DMS53 treated with DMSO at 0.1 percent for 48 hours (cell line): ENCODE data around the gene TSPY3.
"Not testable (repeated sequence)": the region's sequence is repeated elsewhere in the genome, so short reads cannot be mapped to it uniquely, and the experiment has no call there.

ENCODE experiments used
- DNase-seq: peaks from one replicate; lab custom pipeline; 2025; ENCODE audit not compliant: unreplicated experiment; lab: John Stamatoyannopoulos, UW

The TSPY3 gene, protein sequence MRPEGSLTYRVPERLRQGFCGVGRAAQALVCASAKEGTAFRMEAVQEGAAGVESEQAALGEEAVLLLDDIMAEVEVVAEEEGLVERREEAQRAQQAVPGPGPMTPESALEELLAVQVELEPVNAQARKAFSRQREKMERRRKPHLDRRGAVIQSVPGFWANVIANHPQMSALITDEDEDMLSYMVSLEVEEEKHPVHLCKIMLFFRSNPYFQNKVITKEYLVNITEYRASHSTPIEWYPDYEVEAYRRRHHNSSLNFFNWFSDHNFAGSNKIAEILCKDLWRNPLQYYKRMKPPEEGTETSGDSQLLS

GRCh38 chrY:9398121-9398520 lies at the start of gene TSPY3:
Gene TSPY3 (plus strand): TSS chrY:9398421. CDS start chrY:9398467, 46 bp downstream.
- DNase-seq = not testable (repeated sequence)

DNA sequence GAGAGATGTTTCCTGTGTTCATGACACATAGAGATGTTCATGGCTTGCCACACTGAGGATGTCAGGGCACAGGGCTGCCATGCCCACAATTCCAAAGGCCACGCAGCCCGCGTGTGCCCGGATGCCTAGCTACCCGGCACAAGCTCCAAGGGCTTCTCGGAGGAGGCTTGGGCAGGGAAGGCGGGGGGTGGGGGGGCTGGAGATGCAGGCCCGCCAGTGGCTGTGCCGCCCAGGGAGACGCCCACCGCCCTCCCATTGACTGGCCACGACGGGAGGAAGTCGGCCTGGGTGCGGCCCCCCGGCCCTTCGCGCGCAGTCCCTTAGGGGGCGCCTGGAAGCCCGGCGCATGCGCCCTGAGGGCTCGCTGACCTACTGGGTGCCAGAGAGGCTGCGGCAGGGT lies 40.7 kb upstream of the TSPY3 start, which contains the start of gene TSPY8:
TSPY8 (plus strand) TSS at position 301 of the 400 bp plus-strand sequence; CDS start at position 347, 46 bp downstream.
- DNase-seq = not testable (repeated sequence)

DNA sequence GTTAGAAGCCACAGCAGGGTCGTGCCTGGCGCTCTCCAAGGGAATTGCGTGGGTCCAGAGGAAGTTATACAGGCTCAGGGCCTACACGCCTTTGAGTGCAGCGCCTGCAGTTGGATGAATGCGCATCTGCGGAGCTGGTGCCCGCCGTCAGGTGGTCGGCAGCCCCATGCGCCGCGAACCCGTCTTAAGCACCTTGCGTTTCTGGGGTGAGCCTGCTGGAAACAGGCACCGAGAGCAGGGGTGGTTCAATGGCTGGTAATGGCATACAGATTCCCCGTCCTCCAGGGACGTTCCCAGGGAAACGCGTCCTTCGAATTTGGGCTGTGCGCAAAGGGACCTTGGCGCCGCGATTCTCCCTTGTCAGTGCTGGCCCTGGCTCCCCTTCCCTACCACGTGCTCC lies 1.7 kb upstream of the TSPY3 start:
- DNase-seq = not testable (repeated sequence)
